SK-N-MC (cell line): ENCODE results near the gene ATF1.
"Not testable (repeated sequence)": the region's sequence is repeated elsewhere in the genome, so short reads cannot be mapped to it uniquely, and the experiment has no call there.

Source experiments
- DNase-seq: peaks from one replicate; pipeline ENCODE4 v3.0.0-alpha.2; 2011; ENCODE audit warnings: low read depth, low spot score
- H3K27ac ChIP-seq: fragments of 200-600 bp; sonication (generic); 2 replicates; pipeline ENCODE4 v1.5.1; 2016; ENCODE audit warnings: mixed run types
- H3K36me3 ChIP-seq: fragments of 200-600 bp; sonication (generic); 2 replicates; pipeline ENCODE4 v1.6.1; 2017; ENCODE audit warnings: antibody characterized with exemption, low read length, mixed read lengths; ENCODE audit not compliant: insufficient read depth
- H3K4me3 ChIP-seq: fragments of 200-600 bp; sonication (generic); 2 replicates; pipeline ENCODE4 v1.5.1; 2016
- H3K9ac ChIP-seq: fragments of 200-600 bp; sonication (generic); 2 replicates; pipeline ENCODE4 v1.8.0; 2017; ENCODE audit warnings: mixed run types, mixed read lengths; ENCODE audit not compliant: insufficient read length
- H3K9me3 ChIP-seq: fragments of 200-600 bp; sonication (generic); 2 replicates; pipeline ENCODE4 v1.6.1; 2017; ENCODE audit warnings: low read depth, mild to moderate bottlenecking, antibody characterized with exemption, low read length, moderate library complexity, mixed read lengths
- EZH2 ChIP-seq: fragments of 200-600 bp; sonication (generic); IDR thresholded peaks from one replicate; pipeline ENCODE4 v1.6.1; 2017; ENCODE audit warnings: antibody characterized with exemption
- FOXP2 ChIP-seq: optimal IDR thresholded peaks from 2 replicates; pipeline ENCODE3; 2011; ENCODE audit warnings: mild to moderate bottlenecking, moderate library complexity; ENCODE audit not compliant: insufficient read depth; ENCODE audit errors: extremely low read length, control extremely low read depth
- POLR2AphosphoS5 ChIP-seq: IDR thresholded peaks from 2 replicates; pipeline ENCODE4 v1.6.1; 2012; ENCODE audit warnings: mild to moderate bottlenecking, low read depth, low read length, borderline replicate concordance

Gene ATF1

DNA sequence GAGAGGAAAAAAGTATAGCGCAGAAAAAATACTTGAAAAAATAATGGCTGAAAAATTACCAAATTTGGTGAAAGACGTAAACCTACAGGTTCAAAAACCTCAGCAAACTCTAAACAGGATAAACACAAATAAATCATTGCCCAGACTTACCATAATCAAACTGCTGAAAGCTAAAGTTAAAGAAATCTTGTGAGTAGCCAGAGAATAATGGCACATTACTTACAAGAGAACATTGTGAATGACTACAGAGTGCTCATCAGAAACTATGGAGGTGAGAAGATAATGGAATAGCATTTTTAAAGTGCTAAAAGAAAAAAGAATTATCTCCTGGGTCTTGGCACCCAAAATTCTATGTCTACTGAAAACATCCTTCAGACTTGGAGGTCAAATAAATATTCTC lies 36.0 kb downstream of the ATF1 start:
- TF ChIP-seq EZH2 (no peak), FOXP2 (no peak), POLR2AphosphoS5 (no peak)
- DNase-seq, result no peak
- Histone ChIP-seq H3K36me3 (peaks cover 74% of the 10 kb centered on the region), H3K9me3 (peaks cover 15% of the 10 kb centered on the region; the same call in 1 of the 2 replicates), H3K27ac (no peak overlapping the region), H3K9ac (no peak overlapping the region), H3K4me3 (no peak overlapping the region)

DNA sequence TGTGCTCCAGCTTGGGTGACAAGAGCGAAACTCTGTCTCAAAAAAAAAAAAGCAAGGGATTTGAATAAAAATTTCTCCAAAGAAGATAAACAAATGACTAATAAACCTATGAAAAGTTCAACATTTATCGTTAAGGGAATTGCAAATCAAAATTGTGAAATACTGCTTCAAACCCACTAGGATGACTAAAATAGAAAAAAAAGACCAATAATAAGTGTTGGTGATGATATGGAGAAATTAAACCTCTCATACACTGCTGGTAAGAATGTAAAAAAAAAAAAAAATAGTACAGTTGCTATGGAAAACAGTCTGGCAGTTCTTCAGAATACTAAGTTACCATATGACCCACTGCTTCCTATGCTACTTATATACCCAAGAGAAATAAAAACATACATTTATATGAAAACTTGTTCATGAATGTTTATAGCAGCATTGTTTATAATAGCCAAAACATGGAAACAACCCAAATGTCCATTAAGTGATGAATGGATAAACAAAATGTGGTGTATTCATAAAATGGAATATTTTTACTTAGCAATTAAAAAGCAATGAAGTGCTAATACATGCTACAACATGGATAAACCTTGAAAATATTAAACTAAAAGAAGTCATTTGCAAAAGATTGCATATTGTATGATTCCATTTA lies 39.5 kb downstream of the ATF1 start:
- H3K9ac ChIP-seq, result no peak overlapping the region
- no peak overlapping the region for H3K4me3 ChIP-seq
- H3K9me3 ChIP-seq, result peaks cover 15% of the 10 kb centered on the region; the same call in 1 of the 2 replicates
- H3K36me3 ChIP-seq, result peaks cover 41% of the 10 kb centered on the region
- no peak for DNase-seq
- no peak overlapping the region for H3K27ac ChIP-seq
- TF ChIP-seq POLR2AphosphoS5, result no peak
- TF ChIP-seq FOXP2, result no peak
- no peak for TF ChIP-seq EZH2

DNA sequence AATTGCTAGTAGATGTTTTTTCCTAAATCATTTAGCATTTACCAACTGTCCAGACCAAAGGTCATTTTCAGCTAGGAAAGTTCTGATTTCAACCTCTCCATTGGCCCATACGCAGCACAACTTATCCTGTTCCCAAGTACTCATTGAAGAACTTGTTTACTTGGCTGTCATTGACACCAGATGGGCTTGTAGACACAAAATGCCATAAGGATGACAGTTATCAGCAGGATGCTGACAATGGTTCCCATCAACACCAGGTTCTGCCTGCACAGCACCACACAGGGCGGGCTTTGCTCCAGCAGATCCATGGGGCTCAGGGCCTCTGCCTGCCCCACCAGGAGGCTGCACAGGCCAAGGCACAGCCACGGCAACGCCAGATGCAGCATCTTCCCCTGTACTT lies 42.3 kb downstream of the ATF1 start:
- TF ChIP-seq POLR2AphosphoS5 (no peak), EZH2 (no peak), FOXP2 (no peak)
- H3K9ac ChIP-seq, result no peak overlapping the region
- no peak overlapping the region for H3K27ac ChIP-seq
- H3K36me3 ChIP-seq, result peaks cover 26% of the 10 kb centered on the region
- no peaks in the 10 kb centered on the region for H3K9me3 ChIP-seq
- no peak for DNase-seq
- no peak overlapping the region for H3K4me3 ChIP-seq

GRCh38 chr12:50809131-50809530 lies 45.2 kb downstream of the ATF1 start:
- peaks cover 27% of the 10 kb centered on the region for H3K36me3 ChIP-seq
- not testable (repeated sequence) for H3K9ac ChIP-seq, H3K9me3 ChIP-seq, H3K27ac ChIP-seq, DNase-seq, H3K4me3 ChIP-seq

- not testable (repeated sequence) for DNase-seq, H3K9me3 ChIP-seq, H3K9ac ChIP-seq, H3K4me3 ChIP-seq, H3K27ac ChIP-seq
- H3K36me3 ChIP-seq, result peaks cover 56% of the 10 kb centered on the region
Observed at GRCh38 chr12:50814921-50815320, 51.0 kb downstream of the ATF1 start.

DNA sequence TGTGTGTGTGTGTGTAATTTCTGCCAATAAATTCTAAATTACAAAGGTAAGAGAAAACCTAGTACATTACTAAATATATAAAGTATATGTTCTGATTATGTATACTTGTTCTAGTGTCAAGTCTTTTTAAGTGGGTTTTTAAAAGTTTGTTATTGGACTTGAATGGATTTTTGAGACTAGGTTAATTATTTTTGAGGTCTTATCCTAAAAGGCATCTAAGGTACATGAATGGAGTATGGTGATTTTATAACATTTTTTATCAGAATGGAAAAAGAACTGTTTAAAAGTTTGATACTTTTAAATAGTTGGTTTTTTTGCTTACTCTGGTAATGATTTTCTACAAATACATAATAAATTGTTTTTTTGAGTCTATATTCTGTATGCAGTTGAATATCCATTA lies 56.3 kb downstream of the ATF1 start:
- no peak for DNase-seq
- Histone ChIP-seq H3K4me3 (no peak overlapping the region), H3K9ac (no peak overlapping the region), H3K9me3 (no peaks in the 10 kb centered on the region), H3K36me3 (peaks cover 28% of the 10 kb centered on the region), H3K27ac (no peak overlapping the region)
- TF ChIP-seq POLR2AphosphoS5 (no peak), EZH2 (no peak), FOXP2 (no peak)

DNA sequence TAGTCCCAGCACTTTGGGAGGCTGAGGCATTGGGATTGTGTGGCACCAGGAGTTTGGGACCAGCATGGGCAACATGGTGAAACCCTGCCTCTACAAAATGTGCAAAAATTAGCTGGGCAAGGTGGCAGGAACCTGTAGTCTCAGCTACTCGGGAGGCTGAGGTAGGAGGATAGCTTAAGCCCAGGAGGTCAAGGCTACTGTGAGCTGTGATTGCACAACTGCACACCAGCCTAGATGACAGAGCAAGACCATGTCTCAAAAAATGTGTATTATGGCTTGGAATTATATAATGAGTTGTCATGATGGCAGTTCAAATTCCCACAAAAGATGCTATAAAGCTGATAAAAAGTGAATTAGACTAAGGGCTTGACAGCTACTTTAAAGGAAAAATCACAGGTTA lies 58.2 kb downstream of the ATF1 start:
- DNase-seq, result no peak
- Histone ChIP-seq H3K27ac (no peak overlapping the region), H3K9ac (no peak overlapping the region), H3K4me3 (no peak overlapping the region), H3K36me3 (peaks cover 11% of the 10 kb centered on the region), H3K9me3 (no peaks in the 10 kb centered on the region)
- TF ChIP-seq POLR2AphosphoS5 (no peak), EZH2 (no peak), FOXP2 (no peak)

DNA sequence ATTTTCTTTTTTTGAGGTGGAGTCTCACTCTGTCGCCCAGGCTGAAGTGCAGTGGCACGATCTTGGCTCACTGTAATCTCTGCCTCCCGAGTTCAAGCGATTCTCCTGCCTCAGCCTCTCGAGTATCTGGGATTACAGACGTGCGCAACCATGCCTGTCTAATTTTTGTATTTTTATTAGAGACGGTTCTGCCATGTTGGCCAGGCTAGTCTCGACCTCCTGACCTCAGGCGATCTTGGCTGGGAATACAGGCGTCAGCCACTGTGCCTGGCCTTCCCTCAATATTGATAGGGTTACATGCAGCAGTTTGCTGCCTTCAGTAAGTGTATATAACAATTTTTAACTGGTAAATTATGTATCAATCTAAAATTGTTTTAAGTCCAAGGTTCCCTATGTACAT lies 59.8 kb downstream of the ATF1 start:
- H3K36me3 ChIP-seq, H3K9ac ChIP-seq, H3K27ac ChIP-seq, H3K4me3 ChIP-seq, H3K9me3 ChIP-seq, DNase-seq: not testable (repeated sequence)

- H3K4me3 ChIP-seq, result peak overlapping the region; percentile 47; the same call in 1 of the 2 replicates
- TF ChIP-seq FOXP2 (no peak), POLR2AphosphoS5 (no peak), EZH2 (no peak)
- H3K9ac ChIP-seq, result peak overlapping the region; percentile 60
- H3K36me3 ChIP-seq, result no peaks in the 10 kb centered on the region
- no peak for DNase-seq
- H3K27ac ChIP-seq, result peak overlapping the region; percentile 70
- H3K9me3 ChIP-seq, result no peaks in the 10 kb centered on the region
Observed at GRCh38 chr12:50824914-50825313, 61.0 kb downstream of the ATF1 start.
